Calu3 (cell line): ENCODE measurements around the gene ATR. TPM values are rescaled to one million over a fixed set of nuclear protein-coding genes. Genes with fewer than 3 reads are reported as not detected.
"Not testable (repeated sequence)": the region's sequence is repeated elsewhere in the genome, so short reads cannot be mapped to it uniquely, and the experiment has no call there.

ENCODE experiments used
- BruUV-seq: library from RNA; stranded (reverse); fragments of 400-500 nt; replicated peaks from 2 replicates; lab custom pipeline; 2021; lab: Mats Ljungman, UMichigan
- CTCF ChIA-PET: fragments of 300-600 bp; sonication (Branson Sonifier 250); formaldehyde crosslinking; loops from one replicate; lab custom pipeline; 2022; ENCODE audit warnings: antibody characterized with exemption; lab: Charles Lee
- DNase-seq: peaks from one replicate; pipeline ENCODE4 v3.0.0; 2022
- H3K27ac Mint-ChIP-seq: one replicate; pipeline ENCODE4 v1.8.0; 2022; ENCODE audit warnings: mixed read lengths; ENCODE audit not compliant: unreplicated experiment
- H3K27me3 Mint-ChIP-seq: one replicate; pipeline ENCODE4 v1.8.0; 2022; ENCODE audit warnings: mixed read lengths; ENCODE audit not compliant: unreplicated experiment
- H3K36me3 Mint-ChIP-seq: one replicate; pipeline ENCODE4 v1.8.0; 2022; ENCODE audit warnings: mild to moderate bottlenecking, moderate library complexity, mixed read lengths; ENCODE audit not compliant: insufficient read depth, unreplicated experiment
- H3K4me1 Mint-ChIP-seq: one replicate; pipeline ENCODE4 v1.8.0; 2022; ENCODE audit warnings: mild to moderate bottlenecking, low read depth, mixed read lengths; ENCODE audit not compliant: unreplicated experiment
- H3K4me3 Mint-ChIP-seq: one replicate; pipeline ENCODE4 v1.8.0; 2022; ENCODE audit warnings: mild to moderate bottlenecking, low read depth, moderate library complexity, mixed read lengths; ENCODE audit not compliant: unreplicated experiment
- H3K9me3 Mint-ChIP-seq: one replicate; pipeline ENCODE4 v1.8.0; 2022; ENCODE audit warnings: low read depth, mixed read lengths; ENCODE audit not compliant: unreplicated experiment
- CTCF ChIP-seq: fragments of 200-600 bp; IDR thresholded peaks from one replicate; pipeline ENCODE4 v1.8.0; 2022; ENCODE audit warnings: antibody characterized with exemption; ENCODE audit not compliant: unreplicated experiment
- intact Hi-C: fragments of 100-400 bp; cut with micrococcal nuclease; formaldehyde crosslinking; loops from one replicate; pipeline ENCODE4 v1.10.0; 2022; ENCODE audit not compliant: unreplicated experiment
- total RNA-seq: library from RNA; stranded (reverse); gene quantifications from 2 replicates; pipeline ENCODE4 v1.2.3, GENCODE V29; 2022

Gene ATR
- total RNA-seq, 1 experiment from 2014 or later = 70.5 TPM

GRCh38 chr3:142580061-142580423 is 1.5 kb upstream of the ATR start:
- H3K4me3 Mint-ChIP-seq = peak overlapping the region; percentile 95
- TF ChIP-seq CTCF = no peak
- no peaks in the 10 kb centered on the region for H3K27me3 Mint-ChIP-seq
- BruUV-seq = no TSS peak
- intact Hi-C loops = no loop called here
- H3K27ac Mint-ChIP-seq = peak overlapping the region; percentile 89
- H3K36me3 Mint-ChIP-seq = peaks cover 36% of the 10 kb centered on the region
- peaks cover 34% of the 10 kb centered on the region for H3K4me1 Mint-ChIP-seq
- no peaks in the 10 kb centered on the region for H3K9me3 Mint-ChIP-seq
- CTCF ChIA-PET = interaction anchor here (2.0 kb wide), 1 partner anchor 17 kb away, joined by 7 read pairs; no protein-coding TSS in a partner anchor
- no peak for DNase-seq

- intact Hi-C loops = no loop called here
- peak overlapping the region; percentile 89 for H3K27ac Mint-ChIP-seq
- H3K4me1 Mint-ChIP-seq = peaks cover 42% of the 10 kb centered on the region
- peak overlapping the region; percentile 95 for H3K4me3 Mint-ChIP-seq
- H3K9me3 Mint-ChIP-seq = no peaks in the 10 kb centered on the region
- no peak for TF ChIP-seq CTCF
- CTCF ChIA-PET = interaction anchor here (0.6 to 2.0 kb wide), 5 partner anchors 14 to 103 kb away, joined by 3 to 7 read pairs (median 3); no protein-coding TSS in a partner anchor
- BruUV-seq = TSS peak; percentile 56
- peaks cover 50% of the 10 kb centered on the region for H3K36me3 Mint-ChIP-seq
- no peaks in the 10 kb centered on the region for H3K27me3 Mint-ChIP-seq
- DNase-seq = no peak
Measured at GRCh38 chr3:142577696-142578328, 721 bp downstream of the ATR start.

GRCh38 chr3:142576792-142577191 is 1.7 kb downstream of the ATR start:
- H3K36me3 Mint-ChIP-seq = peaks cover 58% of the 10 kb centered on the region
- no peaks in the 10 kb centered on the region for H3K27me3 Mint-ChIP-seq
- H3K4me3 Mint-ChIP-seq = peak overlapping the region; percentile 95
- CTCF ChIA-PET = interaction anchor here (0.6 kb wide), 2 partner anchors 10 to 13 kb away, joined by 3 to 4 read pairs; no protein-coding TSS in a partner anchor
- BruUV-seq = no TSS peak
- peak overlapping the region; percentile 89 for H3K27ac Mint-ChIP-seq
- no peaks in the 10 kb centered on the region for H3K9me3 Mint-ChIP-seq
- intact Hi-C loops = no loop called here
- no peak for TF ChIP-seq CTCF
- DNase-seq = no peak
- H3K4me1 Mint-ChIP-seq = peaks cover 42% of the 10 kb centered on the region

- Mint-ChIP-seq H3K36me3 (peaks cover 60% of the 10 kb centered on the region), H3K27ac (no peak overlapping the region), H3K27me3 (no peaks in the 10 kb centered on the region), H3K9me3 (no peaks in the 10 kb centered on the region), H3K4me3 (no peak overlapping the region), H3K4me1 (peaks cover 36% of the 10 kb centered on the region)
- intact Hi-C loops = no loop called here
- no TSS peak for BruUV-seq
- CTCF ChIA-PET = interaction anchor here (0.6 to 0.7 kb wide), 7 partner anchors 19 to 838 kb away, joined by 3 to 6 read pairs (median 3); no protein-coding TSS in a partner anchor
- TF ChIP-seq CTCF = no peak
- no peak for DNase-seq
Measured at GRCh38 chr3:142574665-142575064, 3.9 kb downstream of the ATR start.

GRCh38 chr3:142574223-142574622 is 4.3 kb downstream of the ATR start:
- H3K9me3 Mint-ChIP-seq, DNase-seq, intact Hi-C loops, BruUV-seq, H3K27me3 Mint-ChIP-seq, H3K4me3 Mint-ChIP-seq, H3K27ac Mint-ChIP-seq: not testable (repeated sequence)
- Mint-ChIP-seq H3K36me3 (peaks cover 58% of the 10 kb centered on the region), H3K4me1 (peaks cover 32% of the 10 kb centered on the region)
- CTCF ChIA-PET = interaction anchor here (0.6 to 0.7 kb wide), 4 partner anchors 102 to 837 kb away, joined by 3 to 6 read pairs (median 4); no protein-coding TSS in a partner anchor

GRCh38 chr3:142569422-142569821 is 9.1 kb downstream of the ATR start:
- not testable (repeated sequence) for H3K27me3 Mint-ChIP-seq, H3K9me3 Mint-ChIP-seq, DNase-seq, H3K27ac Mint-ChIP-seq, H3K4me3 Mint-ChIP-seq, BruUV-seq
- CTCF ChIA-PET = interaction anchor here (0.9 kb wide), 1 partner anchor 1230 kb away, joined by 3 read pairs; no protein-coding TSS in a partner anchor
- intact Hi-C loops = loop anchor here (10.0 kb wide), 1 partner anchor 965 kb away; no protein-coding TSS in a partner anchor
- Mint-ChIP-seq H3K36me3 (peaks cover 54% of the 10 kb centered on the region), H3K4me1 (peaks cover 20% of the 10 kb centered on the region)
